HG02763 (cell line): ENCODE data around the gene DYDC1.
"Not testable (repeated sequence)": the region's sequence is repeated elsewhere in the genome, so short reads cannot be mapped to it uniquely, and the experiment has no call there.

ENCODE experiments used
- ATAC-seq: cut with Tn5 transposase; IDR thresholded peaks from one replicate; pipeline ENCODE4 v1.9.1; 2021; ENCODE audit warnings: mild to moderate bottlenecking, moderate library complexity; ENCODE audit not compliant: unreplicated experiment

Gene DYDC1

DNA sequence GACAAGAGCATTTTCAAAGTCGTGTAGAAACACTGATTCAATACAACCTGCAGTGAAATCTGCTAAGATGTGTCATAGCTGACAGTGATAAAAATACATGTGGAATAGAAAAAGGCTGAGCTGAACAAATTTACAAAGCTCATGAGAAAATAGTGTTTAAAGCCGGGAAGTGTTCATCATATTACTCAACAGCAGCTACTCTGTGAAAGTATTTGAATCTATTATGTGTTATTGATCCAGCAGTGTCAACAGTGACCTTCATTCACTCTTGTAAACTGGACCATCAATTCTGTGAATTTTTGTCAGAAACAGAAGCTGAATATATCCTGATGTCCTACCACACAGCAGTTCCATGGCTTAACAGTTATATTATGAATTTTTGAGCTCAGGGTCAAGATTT is 11.6 kb downstream of the DYDC1 start:
- ATAC-seq: no peak

DNA sequence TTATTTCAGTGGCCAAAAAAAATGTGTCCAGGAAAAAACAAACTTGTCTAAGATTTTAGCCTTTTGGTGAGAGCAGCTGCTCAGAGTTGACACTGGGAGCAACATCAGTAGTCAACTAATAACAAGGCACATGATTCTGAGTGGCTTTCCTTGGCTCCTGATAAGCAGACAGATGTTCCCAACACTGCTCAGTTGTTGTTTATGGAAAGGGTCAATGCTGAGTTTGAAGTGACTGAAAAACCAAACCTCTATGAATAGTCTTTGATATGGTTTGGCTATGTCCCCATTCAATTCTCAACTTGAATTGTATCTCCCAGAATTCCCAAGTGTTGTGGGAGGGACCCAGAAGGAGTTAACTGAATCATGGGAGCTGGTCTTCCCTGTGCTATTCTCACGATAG is 12.3 kb downstream of the DYDC1 start:
- ATAC-seq: no peak

DNA sequence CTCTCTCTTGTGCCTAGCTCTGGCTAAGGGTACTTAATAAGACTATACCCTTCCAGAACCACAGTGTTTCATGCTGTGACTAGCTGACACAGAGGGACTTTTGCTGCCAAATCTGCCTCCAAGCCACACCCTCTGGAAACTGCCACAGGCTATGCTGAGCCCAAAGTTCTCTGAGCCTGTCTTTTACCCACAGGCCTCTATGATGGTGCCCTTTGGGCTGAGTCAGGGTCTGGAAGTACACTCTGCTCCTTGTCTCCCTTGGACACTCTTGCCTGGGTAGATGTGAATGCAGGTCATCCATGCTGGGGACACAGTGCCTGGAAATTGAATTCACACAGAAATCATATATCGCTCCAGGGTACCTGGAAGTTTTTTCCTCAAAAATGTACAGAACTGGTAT is 22.6 kb downstream of the DYDC1 start:
- ATAC-seq: no peak

DNA sequence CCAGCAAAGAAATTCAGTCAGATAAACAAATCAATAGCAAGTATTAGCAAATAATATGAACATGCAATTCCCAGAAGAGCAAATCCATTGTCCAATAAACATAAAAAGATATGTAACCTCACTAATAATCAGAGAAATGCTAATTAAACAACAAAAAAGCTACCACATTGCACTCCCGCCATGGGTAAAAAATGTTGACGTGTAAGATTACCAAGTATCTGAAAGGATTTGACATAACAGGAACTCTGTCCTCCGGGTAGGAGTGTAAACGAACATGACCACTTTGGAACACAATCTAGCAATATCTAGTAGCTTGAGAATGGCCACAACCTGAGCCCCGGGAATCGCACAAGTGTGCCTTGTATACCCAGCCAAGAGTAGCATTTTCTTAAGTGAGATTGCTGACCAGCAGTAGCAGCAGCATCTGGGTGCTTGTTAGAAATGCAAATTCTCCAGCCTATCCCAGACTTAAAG is 31.6 kb downstream of the DYDC1 start:
- no peak for ATAC-seq

DNA sequence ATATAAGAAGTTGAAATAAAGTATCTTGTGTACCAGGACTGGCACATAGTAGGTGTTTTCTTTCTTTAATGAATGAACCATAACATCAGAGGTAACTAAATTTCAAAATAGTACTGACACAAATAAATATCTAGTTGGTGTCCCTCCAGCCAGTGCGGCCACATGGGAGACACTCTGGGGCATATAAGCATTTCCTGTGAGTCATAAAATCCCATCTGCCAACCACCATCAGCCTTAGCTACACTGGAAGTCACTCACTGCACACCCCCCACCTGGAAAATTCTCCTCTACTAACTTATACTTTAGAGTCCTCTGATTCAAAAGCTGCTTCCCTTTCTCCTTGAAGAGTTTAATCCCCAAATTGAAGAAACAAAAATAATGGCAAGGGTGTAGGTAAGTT is 32.5 kb downstream of the DYDC1 start:
- ATAC-seq: no peak

DNA sequence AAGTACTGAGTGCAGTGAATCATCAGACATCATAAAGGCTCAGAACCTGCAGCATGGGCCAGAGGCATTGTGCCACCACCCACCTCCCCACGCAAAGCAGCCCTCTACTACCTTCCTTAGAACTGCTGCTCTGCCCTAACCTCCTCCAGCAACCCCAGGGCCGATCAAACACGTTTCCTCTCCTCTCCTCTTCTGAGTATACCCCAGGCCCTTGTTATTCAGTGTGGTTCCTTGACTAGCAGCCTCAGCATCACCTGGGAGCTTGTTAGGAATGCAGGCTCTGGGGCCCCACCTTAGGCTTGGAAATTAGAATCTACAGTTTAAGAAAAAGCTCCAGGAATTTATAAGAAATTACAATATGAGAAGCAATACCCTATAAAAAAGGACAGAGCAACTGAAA is 33.2 kb downstream of the DYDC1 start:
- no peak for ATAC-seq

DNA sequence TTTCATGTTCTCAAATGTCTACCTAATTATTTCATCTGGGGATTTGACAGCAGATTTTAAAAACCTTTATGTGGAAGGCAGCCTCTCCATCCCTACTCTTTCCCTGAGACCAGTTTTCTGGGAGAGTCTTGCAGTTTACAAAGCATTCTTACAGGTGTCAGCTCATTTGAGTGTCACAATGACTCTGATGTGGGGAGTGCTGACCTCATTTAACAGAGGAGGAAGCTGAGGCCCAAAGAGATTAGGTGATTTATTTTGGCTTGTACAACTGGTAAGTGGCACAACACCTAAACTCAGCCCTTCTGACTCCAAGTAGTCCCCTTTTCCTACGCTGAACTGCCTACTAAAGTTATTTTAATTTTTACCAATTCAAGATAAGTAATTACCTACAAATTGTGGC is 33.8 kb downstream of the DYDC1 start:
- no peak for ATAC-seq

DNA sequence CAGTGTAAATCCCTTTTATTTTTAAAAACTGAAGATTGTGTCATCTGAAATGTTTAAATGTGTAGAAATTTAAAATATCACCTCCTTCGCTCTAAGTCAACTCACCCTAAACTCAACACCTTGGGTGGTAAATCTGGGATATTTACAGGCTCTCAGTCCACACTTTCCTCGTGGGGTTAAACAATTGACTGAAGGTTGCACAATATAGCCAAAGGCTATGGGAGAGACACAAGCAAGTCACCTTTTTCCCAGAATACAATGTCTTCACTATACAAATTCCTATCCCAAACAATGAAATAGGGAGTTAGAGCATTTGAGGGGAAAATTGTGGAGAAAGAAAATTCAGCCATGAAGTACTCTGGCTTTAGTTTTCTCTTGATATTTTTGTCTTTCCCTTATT is 34.4 kb downstream of the DYDC1 start:
- no peak for ATAC-seq

DNA sequence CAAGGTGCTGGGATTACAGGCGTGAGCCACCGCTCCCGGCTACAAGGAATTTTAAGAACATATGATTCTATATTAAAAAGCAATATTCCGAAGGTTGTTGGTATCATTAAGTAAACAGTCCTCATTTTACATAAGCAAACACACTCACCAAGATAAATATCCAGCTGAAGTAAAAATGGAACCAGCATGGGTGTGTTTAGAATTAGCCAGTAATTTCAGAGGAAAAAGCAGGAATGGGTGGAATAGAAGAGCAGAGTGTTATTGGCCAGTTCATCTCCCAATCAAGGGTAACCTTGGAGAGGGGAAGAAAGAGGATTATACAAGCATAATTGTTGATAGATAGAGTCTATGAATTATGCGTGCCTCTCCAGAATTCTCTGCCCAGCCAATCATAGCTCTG is 35.4 kb downstream of the DYDC1 start:
- no peak for ATAC-seq

DNA sequence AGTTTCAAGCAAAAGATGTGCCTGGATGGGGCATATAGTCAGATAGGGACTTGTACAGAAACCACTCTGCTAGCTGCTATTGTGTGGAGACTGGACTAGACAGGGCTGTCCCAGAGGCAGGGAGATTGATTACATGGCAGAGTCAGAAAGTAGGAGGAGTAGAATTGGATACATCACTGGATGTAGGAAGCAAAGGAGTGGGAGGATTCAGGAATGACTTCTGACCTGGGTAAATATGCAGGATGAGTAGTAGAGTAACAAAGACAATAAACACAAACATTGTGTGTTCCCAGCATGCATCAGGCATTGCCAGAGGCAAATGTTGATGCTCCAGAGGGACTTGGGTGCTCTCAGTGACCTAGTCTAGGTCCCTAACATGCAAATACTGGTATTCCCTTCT is 36.2 kb downstream of the DYDC1 start:
- no peak for ATAC-seq

DNA sequence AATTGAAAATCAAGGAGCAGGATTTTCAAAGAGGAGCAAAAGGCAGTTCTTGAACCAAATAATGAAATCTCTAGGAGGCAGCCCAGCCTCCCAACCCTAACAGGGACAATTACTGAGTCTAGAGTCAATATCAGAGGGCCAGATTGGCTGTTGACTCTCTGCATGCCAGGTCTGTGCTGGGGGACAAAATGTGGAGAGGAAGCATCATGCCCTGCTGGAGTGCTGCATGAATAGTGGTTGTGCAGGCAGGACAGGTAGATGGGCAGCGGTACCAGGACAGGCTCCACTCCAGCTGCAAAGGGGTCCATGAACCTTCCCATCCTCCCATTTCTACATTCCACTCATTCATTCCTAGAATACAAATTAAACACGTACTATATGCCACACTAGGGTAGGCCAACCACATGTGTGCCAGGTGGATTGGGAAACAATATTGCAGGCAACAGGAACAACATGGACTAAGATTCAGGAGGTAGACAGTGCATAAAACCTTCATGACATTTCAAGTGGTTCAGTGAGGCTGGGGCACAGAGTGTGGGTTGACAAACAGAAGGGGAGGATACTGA is 36.7 kb downstream of the DYDC1 start:
- no peak for ATAC-seq

DNA sequence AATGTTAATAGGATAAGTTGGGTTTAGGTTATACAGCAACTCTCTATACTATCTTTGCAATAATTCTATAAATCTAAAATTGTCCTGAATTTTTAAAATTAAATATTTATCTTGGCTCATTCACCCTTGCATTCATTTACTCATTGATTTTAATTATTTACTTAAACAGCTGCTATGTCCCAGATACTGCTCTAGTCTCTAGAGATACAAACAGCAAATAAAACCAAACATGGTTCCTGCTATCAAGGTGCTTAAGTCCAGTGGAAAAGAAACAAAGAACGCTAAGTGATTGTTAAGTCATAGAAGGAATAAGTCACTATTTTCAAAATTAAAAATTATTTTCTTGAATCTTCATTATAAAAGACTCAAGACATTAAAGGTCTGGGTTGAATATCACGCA is 37.2 kb downstream of the DYDC1 start:
- ATAC-seq: no peak

DNA sequence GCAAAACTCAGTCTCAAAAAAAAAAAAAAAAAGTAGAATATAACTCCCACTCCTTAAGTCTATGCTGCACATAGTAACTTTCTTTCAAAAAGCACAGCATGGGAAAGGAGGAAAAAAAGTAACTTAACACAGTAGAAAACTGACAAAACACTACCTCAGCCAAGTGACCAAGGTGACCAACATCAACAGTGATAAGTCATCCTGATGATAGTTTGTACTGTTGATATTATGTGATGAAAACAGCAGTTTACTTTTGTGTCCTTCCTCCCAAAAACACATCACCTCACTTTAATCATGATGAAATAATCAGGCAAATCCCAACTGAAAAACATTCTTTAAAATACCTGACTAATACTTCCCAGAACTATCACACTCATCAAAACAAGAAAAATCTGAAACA is 37.8 kb downstream of the DYDC1 start:
- no peak for ATAC-seq

DNA sequence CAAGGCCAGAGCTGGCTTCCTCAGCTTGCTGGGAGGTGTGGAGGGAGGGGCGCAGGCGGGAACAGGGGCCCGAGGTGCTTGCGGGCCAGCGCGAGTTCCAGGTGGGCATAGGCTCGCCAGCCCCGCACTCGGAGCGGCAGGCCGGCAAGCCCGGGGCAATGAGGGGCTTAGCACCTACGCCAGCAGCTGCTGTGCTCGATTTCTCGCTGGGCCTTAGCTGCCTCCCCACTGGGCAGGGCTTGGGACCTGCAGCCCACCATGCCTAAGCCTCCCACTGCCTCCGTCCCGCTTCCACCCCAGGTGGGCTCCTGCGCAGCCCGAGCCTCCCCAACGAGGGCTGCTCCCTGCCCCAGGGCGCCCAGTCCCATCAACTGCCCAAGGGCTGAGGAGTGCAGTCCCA is 41.2 kb downstream of the DYDC1 start:
- ATAC-seq: no peak

DNA sequence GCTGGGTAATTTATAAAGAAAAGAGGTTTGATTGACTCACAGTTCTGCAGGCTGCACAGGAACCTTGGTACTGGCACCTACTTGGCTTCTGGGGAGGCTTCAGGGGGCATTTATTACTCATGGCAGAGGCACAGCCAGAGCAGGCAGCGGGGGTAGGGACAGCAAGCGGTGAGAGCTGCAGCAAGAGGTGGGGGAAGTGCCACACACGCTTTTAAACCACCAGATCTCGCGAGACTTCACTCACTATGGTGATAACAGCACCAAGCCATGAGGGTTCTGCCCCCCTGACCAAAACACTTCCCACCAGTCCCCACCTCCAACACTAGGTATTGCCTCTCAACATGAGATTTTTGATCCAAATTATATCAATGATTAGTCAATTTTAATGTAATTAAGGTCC is 43.0 kb downstream of the DYDC1 start:
- no peak for ATAC-seq

DNA sequence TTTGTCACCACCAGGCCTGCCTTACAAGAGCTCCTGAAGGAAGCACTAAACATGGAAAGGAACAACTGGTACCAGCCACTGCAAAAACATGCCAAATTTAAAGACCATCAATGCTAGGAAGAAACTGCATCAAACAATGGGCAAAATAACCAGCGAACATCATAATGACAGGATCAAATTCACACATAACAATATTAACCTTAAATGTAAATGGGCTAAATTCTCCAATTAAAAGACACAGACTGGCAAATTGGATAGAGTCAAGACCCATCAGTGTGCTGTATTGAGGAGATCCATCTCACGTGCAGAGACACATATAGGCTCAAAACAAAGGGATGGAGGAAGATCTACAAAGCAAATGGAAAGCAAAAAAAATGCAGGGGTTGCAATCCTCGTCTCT is 50.6 kb downstream of the DYDC1 start:
- ATAC-seq: not testable (repeated sequence)

DNA sequence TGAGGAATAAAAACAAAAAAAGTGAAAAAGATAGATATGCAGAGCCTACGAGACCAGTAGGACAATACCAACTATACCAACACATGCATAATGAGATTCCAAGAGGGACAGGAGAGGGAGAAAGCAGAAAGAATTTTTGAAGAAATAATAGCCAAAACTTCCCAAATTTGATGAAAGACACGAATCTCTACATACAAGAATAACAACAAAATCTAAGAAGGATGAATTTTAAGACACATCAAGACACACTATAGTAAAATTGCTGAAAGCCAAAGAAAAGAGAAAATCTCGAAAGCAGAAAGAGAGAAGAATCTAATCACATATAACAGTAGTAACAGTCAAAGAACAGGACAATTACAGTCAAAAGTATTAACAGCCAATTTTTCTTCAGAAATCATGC is 59.6 kb downstream of the DYDC1 start:
- ATAC-seq: no peak

DNA sequence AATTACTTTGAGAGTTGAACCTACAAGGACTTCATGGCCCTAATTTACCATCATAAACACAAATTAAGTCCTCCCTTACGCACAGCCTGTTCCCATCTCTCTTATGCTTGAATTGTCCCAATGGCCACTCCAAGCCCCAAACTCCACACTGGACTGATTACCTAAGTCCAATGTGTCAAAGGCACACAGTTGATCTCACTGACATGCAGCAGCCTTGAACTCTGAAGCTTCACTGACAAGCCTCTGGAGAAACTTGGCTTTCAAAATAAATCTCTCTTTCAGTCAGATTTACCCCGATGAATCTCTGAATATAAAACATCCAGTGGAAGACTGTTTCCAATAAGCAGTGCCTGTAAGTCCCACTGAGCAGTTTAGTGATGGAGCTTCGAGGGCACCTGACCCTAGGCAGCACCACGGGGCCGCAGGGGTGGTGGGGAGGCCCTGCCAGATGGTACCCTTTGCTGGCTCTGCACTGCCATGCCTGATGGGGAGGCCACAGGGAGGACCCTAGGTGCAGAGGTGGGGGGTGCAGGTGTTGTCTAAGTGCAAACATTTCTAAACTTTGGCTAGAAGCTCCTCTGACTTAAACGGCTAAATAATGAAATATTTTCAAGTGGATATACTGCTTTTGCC is 63.8 kb downstream of the DYDC1 start:
- ATAC-seq: no peak

DNA sequence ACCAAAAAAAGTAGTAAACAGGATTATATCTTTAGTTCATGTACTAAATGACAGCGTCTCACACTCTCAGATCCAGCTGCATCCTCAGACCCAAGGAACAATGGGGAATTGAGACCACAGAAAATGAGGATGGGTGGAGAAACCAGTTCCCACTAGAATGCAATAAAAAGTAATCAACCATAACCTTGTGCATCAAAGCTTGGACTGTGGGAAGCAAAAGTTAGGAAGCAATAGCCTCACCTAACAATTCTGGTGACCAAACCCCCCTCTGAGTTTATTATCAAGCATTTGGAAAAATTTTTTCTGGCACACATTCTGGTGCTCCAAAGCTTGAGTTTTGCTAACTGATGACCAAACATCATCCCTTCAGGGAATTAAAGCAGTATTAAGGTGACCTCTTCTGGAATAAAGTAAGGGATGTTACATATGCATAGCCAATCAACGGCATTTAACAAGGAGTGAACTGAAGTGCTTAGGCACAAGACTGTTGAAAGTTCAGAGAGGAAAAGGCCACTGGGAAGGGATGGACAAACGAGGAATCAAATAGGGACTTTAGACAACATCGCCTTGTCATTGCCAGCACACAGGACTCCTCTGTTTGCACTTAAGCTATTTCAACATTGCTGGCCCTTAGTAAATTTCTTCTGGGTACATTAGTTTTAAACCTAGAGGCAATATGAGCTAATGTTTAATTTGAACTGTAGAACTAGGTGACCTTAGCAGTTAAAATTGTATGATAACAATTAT is 65.9 kb downstream of the DYDC1 start:
- no peak for ATAC-seq

DNA sequence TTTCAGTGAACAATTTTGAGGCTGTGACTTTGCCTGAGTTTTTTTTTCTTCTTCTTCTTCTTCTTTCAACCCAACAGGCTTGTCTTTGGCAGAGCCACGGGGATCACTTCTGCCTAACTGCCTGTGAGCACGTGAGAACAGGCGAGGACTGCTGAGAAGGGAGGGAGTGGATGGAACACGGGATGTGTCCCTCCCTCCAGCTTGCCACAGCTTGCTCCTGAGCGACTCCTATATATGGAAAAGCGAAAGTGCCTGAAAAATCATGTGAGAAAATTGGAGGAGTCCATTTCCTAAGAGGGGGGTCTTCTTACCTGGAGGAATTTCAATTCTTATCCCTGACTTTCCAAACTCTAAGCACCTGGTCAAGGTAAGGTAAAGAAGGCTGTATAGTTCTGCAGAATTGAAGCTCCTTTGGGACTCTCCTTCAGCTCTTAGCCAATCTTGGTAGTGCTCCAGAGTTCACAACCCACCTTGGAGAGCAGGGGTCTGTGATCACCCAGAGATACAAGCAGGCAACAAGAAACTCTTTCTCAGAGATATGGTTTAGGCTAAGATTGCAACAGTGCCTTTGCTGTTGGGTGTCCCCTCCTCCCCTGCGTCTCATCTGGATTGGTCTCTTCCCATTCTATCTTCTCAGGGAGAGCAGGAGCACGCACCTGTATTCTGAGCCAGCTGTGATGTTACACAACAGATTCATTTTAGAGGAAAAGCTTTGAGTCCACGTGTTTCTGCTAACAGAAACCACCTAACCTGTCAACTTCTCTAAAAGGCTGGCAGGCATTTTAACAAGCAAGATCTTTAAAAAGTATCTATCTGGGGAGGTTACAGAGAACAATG is 66.9 kb downstream of the DYDC1 start, which contains the start of gene MAT1A:
MAT1A (minus strand) TSS at position 208 of the 837 bp plus-strand sequence. CDS start 235 bp downstream, outside the sequence.
- no peak for ATAC-seq

DNA sequence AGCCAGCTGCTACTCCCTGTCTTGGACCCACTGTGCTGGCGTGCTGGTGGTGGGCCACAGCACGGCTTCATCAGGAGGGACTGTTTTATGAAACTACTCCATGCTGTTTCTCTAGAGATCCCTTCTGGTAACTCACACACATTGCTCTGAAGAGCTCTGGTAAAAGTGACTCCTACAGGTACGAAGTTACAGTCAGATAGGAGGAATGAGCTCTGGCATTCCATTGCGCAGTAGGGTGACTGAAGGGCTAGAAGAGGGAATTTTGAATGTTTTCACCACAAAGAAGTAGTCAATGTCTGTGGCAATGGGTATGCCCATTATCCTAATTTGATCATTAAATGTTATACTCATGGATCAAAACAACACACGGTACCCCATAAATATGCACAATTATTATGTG is 67.7 kb downstream of the DYDC1 start:
- no peak for ATAC-seq
